GM19463 (cell line): ENCODE measurements around the gene PROP1.
"Not testable (repeated sequence)": the region's sequence is repeated elsewhere in the genome, so short reads cannot be mapped to it uniquely, and the experiment has no call there.

Experiments
- ATAC-seq: cut with Tn5 transposase; IDR thresholded peaks from one replicate; pipeline ENCODE4 v1.9.1; 2021; ENCODE audit warnings: mild to moderate bottlenecking, moderate library complexity; ENCODE audit not compliant: unreplicated experiment

The PROP1 gene

GRCh38 chr5:177995691-177996595 is at the start of gene PROP1:
Gene PROP1, minus strand, starts transcription at chr5:177996242. Its CDS starts 309 bp downstream, at chr5:177995933.
- no peak for ATAC-seq

DNA sequence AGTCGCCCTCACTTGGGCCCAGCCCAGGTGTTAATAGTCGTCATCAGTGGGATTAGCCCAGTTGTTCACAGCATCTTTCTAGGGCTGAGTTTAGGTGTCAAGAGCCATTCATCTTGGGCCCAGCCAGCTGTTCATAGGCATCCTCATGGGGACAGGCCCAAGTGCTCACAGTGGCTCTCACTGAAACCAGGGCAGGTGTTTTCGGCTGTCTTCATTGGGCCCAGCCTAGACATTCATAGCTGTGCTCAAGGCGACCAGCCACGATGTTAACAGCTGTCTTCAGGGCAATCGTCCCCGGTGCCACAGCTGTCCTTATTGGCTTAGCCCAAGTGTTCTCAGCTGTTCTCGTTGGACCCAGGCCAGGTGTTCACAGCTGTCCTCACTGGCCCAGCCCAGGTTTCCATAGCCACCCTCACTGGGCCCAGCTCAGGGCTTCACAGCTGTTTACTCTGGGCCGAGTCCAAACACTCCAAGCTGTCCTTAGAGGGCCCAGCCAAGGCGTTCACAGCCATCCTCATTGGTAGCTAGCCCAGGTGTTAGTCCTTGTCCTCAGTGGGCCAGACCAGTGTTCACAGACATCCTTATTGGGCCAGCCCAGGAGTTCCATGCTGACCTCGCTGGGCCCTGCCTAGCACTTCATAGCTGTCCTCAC is 23.5 kb upstream of the PROP1 start:
- ATAC-seq = not testable (repeated sequence)

GRCh38 chr5:178012758-178013157 is 16.7 kb upstream of the PROP1 start:
- ATAC-seq = not testable (repeated sequence)

GRCh38 chr5:178011816-178012554 is 15.9 kb upstream of the PROP1 start:
- not testable (repeated sequence) for ATAC-seq

DNA sequence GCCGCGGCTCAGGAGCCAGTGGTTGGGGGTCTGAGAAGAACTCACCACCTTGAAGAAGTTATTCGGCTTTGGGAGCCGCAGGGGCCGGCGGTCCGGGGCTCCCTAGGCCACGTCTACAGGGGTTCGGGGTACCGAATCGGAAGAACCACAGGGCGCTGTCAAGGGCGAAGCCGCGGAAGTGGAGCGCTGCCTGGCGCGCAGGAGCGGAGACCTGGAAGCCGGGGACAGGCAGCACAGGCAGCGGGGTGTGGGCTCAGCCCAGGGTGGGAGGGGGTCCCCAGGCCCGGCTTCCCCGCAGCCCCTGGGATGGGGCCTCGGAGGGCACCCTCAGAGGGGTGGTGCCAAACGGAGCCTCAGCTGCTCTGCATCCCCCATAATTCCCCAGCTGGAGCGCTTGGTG is 11.2 kb upstream of the PROP1 start:
- ATAC-seq = not testable (repeated sequence)

GRCh38 chr5:178006536-178007231 is 10.6 kb upstream of the PROP1 start:
- ATAC-seq = peak; percentile 79

GRCh38 chr5:178006181-178006535 is 10.1 kb upstream of the PROP1 start:
- not testable (repeated sequence) for ATAC-seq

DNA sequence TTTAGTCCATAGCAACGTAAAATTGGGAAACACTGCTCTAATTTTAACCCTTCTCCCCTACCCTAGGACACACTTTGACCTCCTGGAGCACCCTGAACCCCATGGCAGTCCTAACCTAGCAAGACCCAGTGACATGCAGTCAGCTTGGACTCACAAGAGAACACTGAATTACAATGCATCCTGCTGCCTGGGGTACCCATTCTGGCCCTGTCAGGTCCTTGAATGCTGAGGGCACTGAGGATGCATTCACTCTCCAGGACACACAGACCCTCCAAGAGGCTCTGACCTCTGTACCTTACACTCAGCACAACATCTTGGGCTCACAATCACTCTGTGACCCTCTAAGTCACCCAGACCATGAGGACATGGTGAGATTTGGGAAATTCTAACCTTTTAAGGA is 1.8 kb upstream of the PROP1 start:
- ATAC-seq = no peak

DNA sequence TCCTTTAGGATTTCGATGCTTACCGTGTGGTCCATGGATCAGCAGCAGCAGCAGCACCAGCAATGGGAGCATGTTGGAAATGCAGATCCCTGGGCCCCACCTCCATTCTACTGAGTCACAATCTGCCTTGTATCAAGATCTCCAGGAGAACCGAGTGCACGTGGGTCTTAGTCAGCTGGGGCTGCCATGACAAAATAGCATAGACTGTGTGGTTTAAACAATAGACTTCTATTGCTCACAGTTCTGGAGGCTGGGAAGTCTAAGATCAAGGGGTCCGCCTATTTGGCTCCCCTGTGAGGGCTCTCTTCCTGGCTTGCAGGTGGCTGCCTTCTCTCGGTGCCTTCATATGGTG is 1.3 kb upstream of the PROP1 start:
- ATAC-seq = no peak

- no peak for ATAC-seq
These were observed 747 bp upstream of the PROP1 start for GRCh38 chr5:177996660-177997318.

DNA sequence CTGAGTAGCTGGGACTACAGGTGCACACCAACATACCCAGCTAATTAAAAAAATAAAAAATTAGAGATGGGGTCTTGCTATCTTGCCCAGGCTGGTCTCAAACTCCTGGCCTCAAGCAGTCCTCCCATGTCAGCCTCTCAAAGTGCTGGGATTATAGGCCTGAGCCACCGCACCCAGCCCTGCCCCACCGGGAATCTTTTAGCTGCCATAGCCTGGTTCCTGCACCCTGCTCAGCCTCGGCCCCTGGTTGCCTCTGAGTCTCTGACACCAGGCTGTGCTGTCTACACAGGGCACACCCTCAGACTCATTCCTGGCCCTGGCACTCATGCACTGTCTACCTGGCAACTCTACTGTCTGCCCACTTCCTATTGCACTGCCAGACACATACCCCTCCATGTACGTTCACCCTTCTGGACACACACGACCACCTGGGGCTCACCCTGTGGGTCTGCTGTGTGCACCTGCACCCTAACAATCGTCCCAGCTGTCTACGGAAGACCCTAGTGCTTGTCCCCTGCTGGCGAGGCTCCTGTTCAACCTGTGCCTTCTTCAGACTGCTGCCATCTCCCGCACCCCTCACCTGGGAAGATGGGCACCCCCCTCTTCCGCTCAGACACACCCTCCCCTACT is 1.4 kb downstream of the PROP1 start:
- no peak for ATAC-seq

- ATAC-seq = no peak
These were observed 2.0 kb downstream of the PROP1 start for GRCh38 chr5:177994063-177994462.

DNA sequence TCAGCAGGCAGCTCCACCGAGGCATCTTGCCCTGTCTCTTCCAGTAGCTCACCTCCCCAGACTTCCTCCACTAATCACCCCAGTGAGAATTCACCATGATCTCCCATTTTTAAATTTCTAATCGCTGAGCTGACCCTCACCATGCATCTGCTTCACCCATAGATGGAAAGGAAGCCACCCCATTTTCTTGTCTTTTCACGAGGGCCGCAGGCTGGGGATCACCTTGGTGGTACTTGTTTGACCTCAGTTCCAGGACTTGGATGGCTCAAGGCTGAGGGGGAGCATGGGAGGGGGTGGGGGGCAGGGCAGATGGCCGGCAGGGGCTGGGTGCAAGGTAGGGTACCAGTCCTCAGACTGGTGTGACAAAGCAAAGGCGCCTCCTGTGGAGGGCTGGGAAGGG is 3.6 kb downstream of the PROP1 start:
- ATAC-seq = no peak

DNA sequence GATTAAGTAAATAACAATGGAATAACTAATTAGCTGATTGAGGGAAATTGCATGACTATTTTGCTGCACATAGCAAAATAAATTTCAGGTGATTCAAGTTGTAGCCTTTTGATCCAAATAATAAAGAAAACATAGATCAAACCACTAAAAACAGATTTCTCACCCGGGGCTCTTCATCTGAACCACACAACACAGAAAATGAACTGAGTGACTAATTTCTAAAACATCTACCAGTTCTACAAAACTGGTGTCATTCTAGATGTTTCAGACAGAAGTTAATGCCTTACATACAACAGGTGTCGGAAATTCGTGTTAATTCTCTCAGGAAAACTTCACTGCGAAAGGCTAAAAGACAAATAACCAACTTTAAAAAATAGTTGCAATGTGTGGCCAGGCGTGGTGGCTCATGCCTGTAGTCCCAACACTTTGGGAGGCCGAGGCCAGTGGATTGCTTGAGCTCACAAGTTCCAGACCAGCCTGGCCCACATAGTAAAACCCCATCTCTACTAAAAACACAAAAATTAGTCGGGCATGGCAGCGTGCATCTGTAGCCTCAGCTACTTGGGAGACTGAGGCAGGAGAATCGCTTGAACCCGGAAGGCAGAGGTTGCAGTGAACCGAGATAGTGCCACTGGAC is 6.9 kb downstream of the PROP1 start:
- ATAC-seq = no peak

- no peak for ATAC-seq
These were observed 8.7 kb downstream of the PROP1 start for GRCh38 chr5:177987326-177987725.

DNA sequence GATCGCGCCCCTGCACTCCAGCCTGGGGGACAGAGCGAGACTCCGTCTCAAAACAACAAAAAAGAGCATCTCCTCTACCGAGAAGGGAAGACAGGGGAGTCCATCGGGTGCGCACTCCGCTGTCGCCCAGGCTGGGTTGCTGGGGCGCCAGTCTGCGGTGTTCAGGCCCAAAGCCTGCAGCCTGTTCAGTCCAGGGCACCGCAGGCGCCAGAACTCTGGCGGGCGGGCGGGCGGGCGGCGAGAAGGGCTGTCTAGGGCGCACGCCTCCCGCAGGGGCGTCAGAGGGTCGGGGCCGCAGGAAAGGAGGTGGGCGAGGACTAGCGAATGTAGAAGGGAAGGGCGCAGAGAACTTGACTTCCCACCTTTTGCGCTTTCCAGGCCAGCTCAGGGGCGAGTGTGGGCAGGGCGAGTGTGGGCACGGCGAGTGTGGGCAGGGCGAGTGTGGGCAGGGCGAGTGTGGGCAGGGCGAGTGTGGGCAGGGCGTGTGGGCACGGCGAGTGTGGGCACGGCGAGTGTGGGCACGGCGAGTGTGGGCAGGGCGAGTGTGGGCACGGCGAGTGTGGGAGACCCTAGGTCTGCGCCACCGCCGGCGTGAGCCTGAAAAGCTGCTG is 10.5 kb downstream of the PROP1 start:
- no peak for ATAC-seq

GRCh38 chr5:177984584-177985206 is 11.3 kb downstream of the PROP1 start:
- ATAC-seq = no peak

GRCh38 chr5:177983763-177984583 is 12.1 kb downstream of the PROP1 start:
- no peak for ATAC-seq
